T-helper 2 cell treated with Interferon-gamma antibody and Interleukin-4, amounts not matched to agents 5 μg/mL and 100 μg/mL, for 36 hours (primary cell): Measurements from ENCODE around the gene PDZD7.

Experiments
- DNase-seq: peaks from one replicate; pipeline ENCODE4 v3.0.0; 2021; ENCODE audit warnings: low spot score
- H3K27ac Mint-ChIP-seq: one replicate; pipeline ENCODE4 v1.8.0; 2021; ENCODE audit warnings: mild to moderate bottlenecking, mixed read lengths
- H3K27me3 Mint-ChIP-seq: one replicate; pipeline ENCODE4 v1.8.0; 2021; ENCODE audit warnings: low read depth, mixed read lengths
- H3K36me3 Mint-ChIP-seq: one replicate; pipeline ENCODE4 v1.8.0; 2021; ENCODE audit warnings: low read depth, mixed read lengths
- H3K4me1 Mint-ChIP-seq: one replicate; pipeline ENCODE4 v1.8.0; 2021; ENCODE audit warnings: low read depth, mixed read lengths
- H3K4me3 Mint-ChIP-seq: one replicate; pipeline ENCODE4 v1.8.0; 2022; ENCODE audit warnings: mild to moderate bottlenecking, moderate library complexity, mixed read lengths
- H3K9me3 Mint-ChIP-seq: one replicate; pipeline ENCODE4 v1.8.0; 2021; ENCODE audit warnings: mixed read lengths

PDZD7 gene

GRCh38 chr10:101054351-101054750 lies 23.4 kb upstream of the PDZD7 start:
- H3K4me3 Mint-ChIP-seq: no peak overlapping the region
- H3K27me3 Mint-ChIP-seq: peaks cover 15% of the 10 kb centered on the region
- H3K36me3 Mint-ChIP-seq: peaks cover 13% of the 10 kb centered on the region
- no peak for DNase-seq
- H3K27ac Mint-ChIP-seq: no peak overlapping the region
- H3K4me1 Mint-ChIP-seq: peaks cover 30% of the 10 kb centered on the region
- H3K9me3 Mint-ChIP-seq: no peaks in the 10 kb centered on the region

- no peak overlapping the region for H3K27ac Mint-ChIP-seq
- peaks cover 23% of the 10 kb centered on the region for H3K27me3 Mint-ChIP-seq
- no peak for DNase-seq
- peaks cover 28% of the 10 kb centered on the region for H3K4me1 Mint-ChIP-seq
- peaks cover 12% of the 10 kb centered on the region for H3K36me3 Mint-ChIP-seq
- H3K9me3 Mint-ChIP-seq: no peaks in the 10 kb centered on the region
- no peak overlapping the region for H3K4me3 Mint-ChIP-seq
These were observed 22.6 kb upstream of the PDZD7 start for GRCh38 chr10:101053516-101053915.

GRCh38 chr10:101052285-101052684 lies 21.4 kb upstream of the PDZD7 start:
- Mint-ChIP-seq H3K27me3 (peaks cover 35% of the 10 kb centered on the region), H3K4me1 (peaks cover 24% of the 10 kb centered on the region), H3K27ac (no peak overlapping the region), H3K4me3 (no peak overlapping the region), H3K9me3 (no peaks in the 10 kb centered on the region), H3K36me3 (peaks cover 11% of the 10 kb centered on the region)
- no peak for DNase-seq

- Mint-ChIP-seq H3K4me3 (peak overlapping the region; percentile 54), H3K9me3 (no peaks in the 10 kb centered on the region), H3K4me1 (peaks cover 14% of the 10 kb centered on the region), H3K27me3 (peaks cover 54% of the 10 kb centered on the region), H3K36me3 (peaks cover 5% of the 10 kb centered on the region), H3K27ac (no peak overlapping the region)
- DNase-seq: peak; percentile 73
These were observed 19.5 kb upstream of the PDZD7 start for GRCh38 chr10:101050208-101051069.

- Mint-ChIP-seq H3K27ac (no peak overlapping the region), H3K36me3 (peaks cover 1% of the 10 kb centered on the region), H3K27me3 (peaks cover 68% of the 10 kb centered on the region), H3K9me3 (no peaks in the 10 kb centered on the region), H3K4me3 (no peak overlapping the region), H3K4me1 (peaks cover 12% of the 10 kb centered on the region)
- no peak for DNase-seq
These were observed 17.3 kb upstream of the PDZD7 start for GRCh38 chr10:101047961-101048892.

GRCh38 chr10:101047268-101047667 lies 16.3 kb upstream of the PDZD7 start:
- Mint-ChIP-seq H3K27ac (no peak overlapping the region), H3K4me1 (peaks cover 21% of the 10 kb centered on the region), H3K27me3 (peaks cover 68% of the 10 kb centered on the region), H3K9me3 (no peaks in the 10 kb centered on the region), H3K36me3 (peaks cover 1% of the 10 kb centered on the region), H3K4me3 (no peak overlapping the region)
- no peak for DNase-seq

- Mint-ChIP-seq H3K4me3 (no peak overlapping the region), H3K9me3 (no peaks in the 10 kb centered on the region), H3K27ac (no peak overlapping the region), H3K27me3 (peaks cover 68% of the 10 kb centered on the region), H3K36me3 (peaks cover 1% of the 10 kb centered on the region), H3K4me1 (peaks cover 23% of the 10 kb centered on the region)
- no peak for DNase-seq
These were observed 15.7 kb upstream of the PDZD7 start for GRCh38 chr10:101046332-101047238.

- peaks cover 24% of the 10 kb centered on the region for H3K4me1 Mint-ChIP-seq
- no peak overlapping the region for H3K4me3 Mint-ChIP-seq
- H3K27me3 Mint-ChIP-seq: peaks cover 51% of the 10 kb centered on the region
- H3K9me3 Mint-ChIP-seq: no peaks in the 10 kb centered on the region
- DNase-seq: no peak
- H3K27ac Mint-ChIP-seq: no peak overlapping the region
- H3K36me3 Mint-ChIP-seq: peaks cover 3% of the 10 kb centered on the region
These were observed 13.2 kb upstream of the PDZD7 start for GRCh38 chr10:101044117-101044516.

GRCh38 chr10:101043363-101043707 lies 12.4 kb upstream of the PDZD7 start:
- Mint-ChIP-seq H3K27ac (no peak overlapping the region), H3K9me3 (no peaks in the 10 kb centered on the region), H3K27me3 (peaks cover 43% of the 10 kb centered on the region), H3K36me3 (peaks cover 5% of the 10 kb centered on the region), H3K4me1 (peaks cover 21% of the 10 kb centered on the region), H3K4me3 (peak overlapping the region; percentile 91)
- DNase-seq: no peak

GRCh38 chr10:101042667-101043362 lies 11.9 kb upstream of the PDZD7 start:
- DNase-seq: peak; percentile 91
- H3K36me3 Mint-ChIP-seq: peaks cover 10% of the 10 kb centered on the region
- peaks cover 21% of the 10 kb centered on the region for H3K4me1 Mint-ChIP-seq
- peaks cover 38% of the 10 kb centered on the region for H3K27me3 Mint-ChIP-seq
- H3K4me3 Mint-ChIP-seq: peak overlapping the region; percentile 91
- peak overlapping the region; percentile 84 for H3K27ac Mint-ChIP-seq
- no peaks in the 10 kb centered on the region for H3K9me3 Mint-ChIP-seq

- H3K36me3 Mint-ChIP-seq: peaks cover 15% of the 10 kb centered on the region
These were observed 11.2 kb upstream of the PDZD7 start for GRCh38 chr10:101042118-101042517.

GRCh38 chr10:101041252-101041761 lies 10.4 kb upstream of the PDZD7 start:
- no peak overlapping the region for H3K4me3 Mint-ChIP-seq
- peak; percentile 62 for DNase-seq
- peaks cover 23% of the 10 kb centered on the region for H3K27me3 Mint-ChIP-seq
- H3K4me1 Mint-ChIP-seq: peaks cover 21% of the 10 kb centered on the region
- H3K27ac Mint-ChIP-seq: peak overlapping the region; percentile 7
- peaks cover 17% of the 10 kb centered on the region for H3K36me3 Mint-ChIP-seq
- no peaks in the 10 kb centered on the region for H3K9me3 Mint-ChIP-seq

More at GRCh38 chr10:101042118-101042517, 11.2 kb upstream of the PDZD7 start:
- no peaks in the 10 kb centered on the region for H3K9me3 Mint-ChIP-seq
- H3K4me3 Mint-ChIP-seq: peak overlapping the region; percentile 91
- peaks cover 21% of the 10 kb centered on the region for H3K4me1 Mint-ChIP-seq
- no peak for DNase-seq
- peaks cover 31% of the 10 kb centered on the region for H3K27me3 Mint-ChIP-seq
- H3K27ac Mint-ChIP-seq: no peak overlapping the region

GRCh38 chr10:101040851-101041250 lies 9.9 kb upstream of the PDZD7 start:
- Mint-ChIP-seq H3K27me3 (peaks cover 18% of the 10 kb centered on the region), H3K4me3 (no peak overlapping the region), H3K36me3 (peaks cover 19% of the 10 kb centered on the region)

More at GRCh38 chr10:101040851-101041250, 9.9 kb upstream of the PDZD7 start:
- H3K27ac Mint-ChIP-seq: no peak overlapping the region
- peaks cover 21% of the 10 kb centered on the region for H3K4me1 Mint-ChIP-seq
- H3K9me3 Mint-ChIP-seq: no peaks in the 10 kb centered on the region
- no peak for DNase-seq
